ENCODE results near the gene CWC27.

DNA sequence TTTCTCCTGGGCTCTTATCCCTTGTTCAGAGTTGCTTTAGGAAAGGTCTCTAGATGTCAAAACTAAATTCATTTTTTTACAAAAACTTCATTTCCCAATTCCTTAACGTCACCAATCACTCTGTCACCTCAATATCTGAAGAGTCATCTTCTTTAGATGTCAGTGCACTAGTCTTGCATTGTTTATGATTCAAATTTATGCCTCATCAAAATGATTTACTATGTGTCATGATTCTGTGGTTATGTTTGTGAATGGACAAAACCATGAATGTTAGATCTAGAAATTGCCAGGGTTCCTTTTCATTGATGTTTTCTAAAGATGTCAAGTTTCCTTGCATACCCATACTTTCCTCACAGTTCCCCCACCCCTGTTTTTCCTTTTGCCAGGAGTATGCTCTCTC lies 21.5 kb downstream of the CWC27 start:
- TF ChIP-seq, protein P1, sequence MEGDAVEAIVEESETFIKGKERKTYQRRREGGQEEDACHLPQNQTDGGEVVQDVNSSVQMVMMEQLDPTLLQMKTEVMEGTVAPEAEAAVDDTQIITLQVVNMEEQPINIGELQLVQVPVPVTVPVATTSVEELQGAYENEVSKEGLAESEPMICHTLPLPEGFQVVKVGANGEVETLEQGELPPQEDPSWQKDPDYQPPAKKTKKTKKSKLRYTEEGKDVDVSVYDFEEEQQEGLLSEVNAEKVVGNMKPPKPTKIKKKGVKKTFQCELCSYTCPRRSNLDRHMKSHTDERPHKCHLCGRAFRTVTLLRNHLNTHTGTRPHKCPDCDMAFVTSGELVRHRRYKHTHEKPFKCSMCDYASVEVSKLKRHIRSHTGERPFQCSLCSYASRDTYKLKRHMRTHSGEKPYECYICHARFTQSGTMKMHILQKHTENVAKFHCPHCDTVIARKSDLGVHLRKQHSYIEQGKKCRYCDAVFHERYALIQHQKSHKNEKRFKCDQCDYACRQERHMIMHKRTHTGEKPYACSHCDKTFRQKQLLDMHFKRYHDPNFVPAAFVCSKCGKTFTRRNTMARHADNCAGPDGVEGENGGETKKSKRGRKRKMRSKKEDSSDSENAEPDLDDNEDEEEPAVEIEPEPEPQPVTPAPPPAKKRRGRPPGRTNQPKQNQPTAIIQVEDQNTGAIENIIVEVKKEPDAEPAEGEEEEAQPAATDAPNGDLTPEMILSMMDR (IDR thresholded peaks at IDR 0.05) = no peak
- no peak for TF ChIP-seq ZFX (IDR thresholded peaks at IDR 0.05; ENCODE audit: borderline replicate concordance)
